Measurements from ENCODE around the gene AOC2. TPM values are rescaled to one million over a fixed set of nuclear protein-coding genes. Genes with fewer than 3 reads are reported as not detected.
"Not testable (repeated sequence)": the region's sequence is repeated elsewhere in the genome, so short reads cannot be mapped to it uniquely, and the experiment has no call there.

The AOC2 gene
- total RNA-seq, 4 donors from 2014 or later, result 0.93 to 1.7 (median 1.3) TPM

DNA sequence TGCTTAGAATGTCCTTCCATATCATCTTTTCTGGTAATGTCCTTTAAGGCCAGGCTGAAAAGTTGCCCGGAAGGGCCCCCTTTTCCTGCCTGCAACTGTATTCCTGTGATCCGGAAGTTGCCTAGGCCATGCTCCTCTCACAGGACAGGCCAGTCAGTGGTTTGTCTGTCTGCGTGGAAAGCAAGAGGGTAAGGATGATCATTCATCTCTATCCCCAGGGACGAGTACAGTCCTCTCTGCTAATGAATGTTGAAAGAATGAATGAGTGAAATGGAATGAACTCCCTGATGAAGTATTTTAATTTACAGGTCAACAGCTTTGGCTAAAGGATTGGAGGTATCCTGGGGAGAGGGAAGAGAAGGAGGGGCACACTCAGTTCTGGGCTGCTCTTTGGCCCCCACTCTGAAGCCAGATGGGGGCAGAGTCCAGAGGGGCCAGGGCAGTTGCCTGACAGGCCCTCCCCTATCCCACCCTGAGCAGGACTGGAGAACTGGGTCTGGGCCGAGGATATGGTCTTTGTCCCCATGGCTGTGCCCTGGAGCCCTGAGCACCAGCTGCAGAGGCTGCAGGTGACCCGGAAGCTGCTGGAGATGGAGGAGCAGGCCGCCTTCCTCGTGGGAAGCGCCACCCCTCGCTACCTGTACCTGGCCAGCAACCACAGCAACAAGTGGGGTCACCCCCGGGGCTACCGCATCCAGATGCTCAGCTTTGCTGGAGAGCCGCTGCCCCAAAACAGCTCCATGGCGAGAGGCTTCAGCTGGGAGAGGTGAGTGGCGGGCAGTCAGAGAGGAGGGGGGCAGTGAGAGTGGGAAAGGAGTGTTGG is 9.8 kb downstream of the AOC2 start:
- TF ChIP-seq, protein P1, sequence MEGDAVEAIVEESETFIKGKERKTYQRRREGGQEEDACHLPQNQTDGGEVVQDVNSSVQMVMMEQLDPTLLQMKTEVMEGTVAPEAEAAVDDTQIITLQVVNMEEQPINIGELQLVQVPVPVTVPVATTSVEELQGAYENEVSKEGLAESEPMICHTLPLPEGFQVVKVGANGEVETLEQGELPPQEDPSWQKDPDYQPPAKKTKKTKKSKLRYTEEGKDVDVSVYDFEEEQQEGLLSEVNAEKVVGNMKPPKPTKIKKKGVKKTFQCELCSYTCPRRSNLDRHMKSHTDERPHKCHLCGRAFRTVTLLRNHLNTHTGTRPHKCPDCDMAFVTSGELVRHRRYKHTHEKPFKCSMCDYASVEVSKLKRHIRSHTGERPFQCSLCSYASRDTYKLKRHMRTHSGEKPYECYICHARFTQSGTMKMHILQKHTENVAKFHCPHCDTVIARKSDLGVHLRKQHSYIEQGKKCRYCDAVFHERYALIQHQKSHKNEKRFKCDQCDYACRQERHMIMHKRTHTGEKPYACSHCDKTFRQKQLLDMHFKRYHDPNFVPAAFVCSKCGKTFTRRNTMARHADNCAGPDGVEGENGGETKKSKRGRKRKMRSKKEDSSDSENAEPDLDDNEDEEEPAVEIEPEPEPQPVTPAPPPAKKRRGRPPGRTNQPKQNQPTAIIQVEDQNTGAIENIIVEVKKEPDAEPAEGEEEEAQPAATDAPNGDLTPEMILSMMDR (IDR thresholded peaks at IDR 0.05), result no peak
- TF ChIP-seq POLR2A (IDR thresholded peaks at IDR 0.05), result no peak
- no peak for DNase-seq
- 81 to 84% methylated on average over 9 to 14 of the region's 15 CpGs for WGBS, 2 donors
- Histone ChIP-seq H3K27me3 (no peaks in the 10 kb centered on the region), H3K27ac (no peak overlapping the region), H3K4me1 (peaks cover 8 to 20% of the 10 kb centered on the region in 2 donors), H3K9me3 (no peaks in the 10 kb centered on the region), H3K4me3 (replicated peaks in 1 of 3) (no peak overlapping the region), H3K36me3 (no peaks in the 10 kb centered on the region)
- intact Hi-C loops (cut with DNase I), result no loop called here

DNA sequence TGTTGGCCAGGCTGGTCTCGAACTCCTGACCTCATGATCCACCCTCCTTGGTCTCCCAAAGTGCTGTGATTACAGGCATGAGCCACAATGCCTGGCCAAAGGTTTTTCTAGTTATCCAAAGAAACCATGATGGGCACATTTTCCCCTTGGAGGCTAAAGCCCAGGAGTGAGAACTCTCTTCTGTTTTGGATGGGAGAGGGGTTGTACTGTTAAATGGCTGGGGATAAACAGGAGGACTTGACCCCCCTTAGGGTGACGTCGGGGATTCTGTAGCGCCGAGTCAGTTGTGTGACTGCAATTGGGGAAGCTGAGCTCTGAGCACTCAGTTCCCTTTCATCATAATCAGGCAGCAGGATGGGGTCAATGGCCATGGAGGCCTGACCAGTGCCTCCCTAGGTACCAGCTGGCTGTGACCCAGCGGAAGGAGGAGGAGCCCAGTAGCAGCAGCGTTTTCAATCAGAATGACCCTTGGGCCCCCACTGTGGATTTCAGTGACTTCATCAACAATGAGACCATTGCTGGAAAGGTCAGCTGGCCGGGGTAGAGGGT is 10.7 kb downstream of the AOC2 start:
- intact Hi-C loops (cut with DNase I), result no loop called here
- TF ChIP-seq POLR2A (IDR thresholded peaks at IDR 0.05), result no peak
- TF ChIP-seq, protein P1 (IDR thresholded peaks at IDR 0.05), result no peak
- Histone ChIP-seq H3K27me3 (no peaks in the 10 kb centered on the region), H3K9me3 (no peaks in the 10 kb centered on the region), H3K4me1 (peaks cover under 1 to 10% of the 10 kb centered on the region in 2 donors), H3K27ac (no peak overlapping the region), H3K36me3 (no peaks in the 10 kb centered on the region), H3K4me3 (replicated peaks in 1 of 3) (no peak overlapping the region)
- DNase-seq, result no peak
- 76 to 88% methylated on average over 7 to 8 of the region's 8 CpGs for WGBS, 2 donors

DNA sequence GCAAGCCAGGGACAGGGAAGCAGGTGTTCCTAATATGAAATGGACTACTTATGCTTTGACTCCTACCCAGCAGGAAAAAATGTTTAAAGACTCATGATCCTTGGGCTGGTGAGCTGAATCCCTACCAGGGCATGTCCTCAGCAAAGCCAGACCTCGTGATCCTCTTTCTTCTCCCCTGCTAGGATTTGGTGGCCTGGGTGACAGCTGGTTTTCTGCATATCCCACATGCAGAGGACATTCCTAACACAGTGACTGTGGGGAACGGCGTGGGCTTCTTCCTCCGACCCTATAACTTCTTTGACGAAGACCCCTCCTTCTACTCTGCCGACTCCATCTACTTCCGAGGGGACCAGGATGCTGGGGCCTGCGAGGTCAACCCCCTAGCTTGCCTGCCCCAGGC is 11.7 kb downstream of the AOC2 start:
- intact Hi-C loops (cut with DNase I), result not testable (repeated sequence)

DNA sequence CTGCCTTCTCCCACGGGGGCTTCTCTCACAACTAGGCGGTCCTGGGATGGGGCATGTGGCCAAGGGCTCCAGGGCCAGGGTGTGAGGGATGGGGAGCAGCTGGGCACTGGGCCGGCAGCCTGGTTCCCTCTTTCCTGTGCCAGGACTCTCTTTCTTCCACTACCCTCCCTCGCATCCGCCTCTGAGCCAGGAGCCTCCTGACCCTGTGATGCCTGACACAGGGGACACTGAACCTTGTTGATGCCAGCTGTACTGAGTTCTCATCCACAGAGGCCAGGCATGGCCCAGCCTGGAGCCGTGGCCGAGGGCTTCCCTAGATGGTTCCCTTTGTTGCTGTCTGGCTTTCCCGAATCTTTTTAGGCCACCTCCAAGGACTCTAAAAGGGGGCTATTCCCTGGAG is 12.1 kb downstream of the AOC2 start:
- WGBS, 2 donors, result 91 to 92% methylated on average over 4 to 5 of the region's 8 CpGs
- H3K4me1 ChIP-seq; intact Hi-C loops (cut with DNase I); DNase-seq; H3K27ac ChIP-seq; H3K36me3 ChIP-seq; H3K27me3 ChIP-seq; H3K4me3 ChIP-seq (replicated peaks in 1 of 3); H3K9me3 ChIP-seq: not testable (repeated sequence)

More for the DNA sequence above, 11.7 kb downstream of the AOC2 start:
- not testable (repeated sequence) for H3K4me3 ChIP-seq (replicated peaks in 1 of 3); H3K9me3 ChIP-seq; H3K27me3 ChIP-seq; H3K27ac ChIP-seq; DNase-seq; H3K36me3 ChIP-seq; H3K4me1 ChIP-seq
- WGBS, 2 donors, result 91 to 92% methylated on average over 6 to 8 of the region's 8 CpGs

DNA sequence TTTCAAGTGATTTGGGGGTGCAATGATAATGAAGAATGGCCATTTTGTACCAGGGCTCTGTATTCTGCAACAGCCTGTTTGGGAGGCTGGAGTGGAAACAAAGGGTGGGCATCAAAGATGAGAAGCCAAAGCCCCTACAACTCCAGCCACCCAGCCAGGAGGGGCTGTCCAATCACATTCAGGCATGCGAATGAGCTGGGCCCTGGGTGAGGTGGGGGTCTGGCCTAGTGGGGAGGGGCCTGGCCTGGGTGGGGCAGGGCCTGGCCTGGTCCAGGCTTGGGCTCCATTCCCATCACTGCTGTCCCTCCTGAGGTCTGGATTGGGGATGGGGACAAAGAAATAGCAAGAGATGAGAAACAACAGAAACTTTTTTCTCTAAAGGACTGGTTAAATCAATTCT is 13.0 kb downstream of the AOC2 start:
- Histone ChIP-seq H3K27me3 (no peaks in the 10 kb centered on the region), H3K36me3 (no peaks in the 10 kb centered on the region), H3K9me3 (no peaks in the 10 kb centered on the region), H3K4me3 (replicated peaks in 1 of 3) (no peak overlapping the region), H3K27ac (no peak overlapping the region), H3K4me1 (no peaks in the 10 kb centered on the region)
- 91 to 100% methylated on average over 1 of the region's 1 CpG for WGBS, 2 donors
- intact Hi-C loops (cut with DNase I), result no loop called here
- no peak for TF ChIP-seq POLR2A (IDR thresholded peaks at IDR 0.05)
- TF ChIP-seq, protein P1 (IDR thresholded peaks at IDR 0.05), result no peak
- no peak for DNase-seq

DNA sequence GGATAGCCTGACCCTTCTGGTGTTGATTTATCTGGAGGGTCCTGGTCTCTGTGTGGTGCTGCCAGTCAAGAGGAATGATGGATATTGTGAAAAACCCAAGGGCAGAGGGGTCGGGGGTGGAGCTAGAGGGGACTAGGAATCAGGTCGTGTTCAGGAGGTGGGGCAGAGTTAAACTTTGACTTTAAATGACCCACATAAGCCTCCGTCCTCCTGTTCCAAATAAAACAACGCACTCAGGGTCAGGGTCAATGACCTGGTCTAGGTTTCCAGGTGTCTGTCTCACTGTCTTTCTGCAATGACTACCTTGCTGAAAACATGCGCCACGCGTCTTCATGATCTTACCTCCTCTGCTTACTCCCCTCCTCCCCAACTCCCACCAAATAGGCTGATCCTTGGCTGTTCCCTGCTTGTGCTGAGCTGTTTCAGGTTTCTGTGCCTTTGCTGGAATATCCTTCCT is 21.3 kb downstream of the AOC2 start:
- Histone ChIP-seq H3K36me3 (no peaks in the 10 kb centered on the region), H3K27ac (peak overlapping the region in 2 of 3 donors; percentile 73 to 75), H3K9me3 (no peaks in the 10 kb centered on the region), H3K27me3 (no peaks in the 10 kb centered on the region), H3K4me1 (peaks cover 23 to 37% of the 10 kb centered on the region in 2 donors), H3K4me3 (replicated peaks in 1 of 3) (no peak overlapping the region)
- WGBS, 2 donors, result 79 to 86% methylated on average over 7 of the region's 7 CpGs
- no peak for DNase-seq
- intact Hi-C loops (cut with DNase I), result no loop called here
- TF ChIP-seq POLR2A (IDR thresholded peaks at IDR 0.05), result no peak
- TF ChIP-seq, protein P1 (IDR thresholded peaks at IDR 0.05), result no peak

Data from thyroid gland (tissue), 4 donors.